IPS-NIHi11 (cell line): ENCODE measurements around the gene CLDN9.
A peak's percentile ranks its signal among the peaks of the same experiment; 100 is the strongest.

Experiments used
- DNase-seq: peaks from one replicate; pipeline ENCODE4 v3.0.0; 2012; ENCODE audit warnings: mixed read lengths, low spot score

CLDN9 gene

GRCh38 chr16:2974319-2975056 lies 38.2 kb upstream of the CLDN9 start:
- no peak for DNase-seq

GRCh38 chr16:2975161-2975795 lies 37.4 kb upstream of the CLDN9 start:
- DNase-seq: no peak

GRCh38 chr16:2976201-2976600 lies 36.5 kb upstream of the CLDN9 start:
- DNase-seq: no peak

- no peak for DNase-seq
These were observed 36.0 kb upstream of the CLDN9 start for GRCh38 chr16:2976673-2977072.

GRCh38 chr16:2977440-2977839 lies 35.3 kb upstream of the CLDN9 start:
- no peak for DNase-seq

- DNase-seq: peak; percentile 76
These were observed 33.0 kb upstream of the CLDN9 start for GRCh38 chr16:2979669-2980226.

GRCh38 chr16:2980227-2981176 lies 32.2 kb upstream of the CLDN9 start, which contains the start of gene PKMYT1:
Gene PKMYT1, minus strand, starts transcription at chr16:2980446. Its CDS starts 789 bp downstream, at chr16:2979657.
- DNase-seq: peak; percentile 100

- DNase-seq: peak; percentile 59
These were observed 31.4 kb upstream of the CLDN9 start for GRCh38 chr16:2981177-2981898.

GRCh38 chr16:2981899-2982250 lies 30.8 kb upstream of the CLDN9 start:
- DNase-seq: no peak

- no peak for DNase-seq
These were observed 30.3 kb upstream of the CLDN9 start for GRCh38 chr16:2982402-2982801.

- DNase-seq: peak; percentile 96
These were observed 29.0 kb upstream of the CLDN9 start for GRCh38 chr16:2983706-2984136.

GRCh38 chr16:2985462-2985861 lies 27.3 kb upstream of the CLDN9 start:
- DNase-seq: no peak

GRCh38 chr16:2985893-2986355 lies 26.8 kb upstream of the CLDN9 start:
- DNase-seq: no peak

GRCh38 chr16:2986623-2987188 lies 26.0 kb upstream of the CLDN9 start:
- peak; percentile 5 for DNase-seq

- peak; percentile 5 for DNase-seq
These were observed 25.4 kb upstream of the CLDN9 start for GRCh38 chr16:2987286-2987685.

- peak; percentile 35 for DNase-seq
These were observed 24.9 kb upstream of the CLDN9 start for GRCh38 chr16:2987833-2988232.

- peak; percentile 40 for DNase-seq
These were observed 24.1 kb upstream of the CLDN9 start for GRCh38 chr16:2988590-2989099.

- DNase-seq: peak; percentile 53
These were observed 21.8 kb upstream of the CLDN9 start for GRCh38 chr16:2990891-2991290.

- DNase-seq: no peak
These were observed 21.0 kb upstream of the CLDN9 start for GRCh38 chr16:2991566-2992261.
